ENCODE data around the gene MRPL18.
"Not testable (repeated sequence)": the region's sequence is repeated elsewhere in the genome, so short reads cannot be mapped to it uniquely, and the experiment has no call there.

Gene MRPL18

DNA sequence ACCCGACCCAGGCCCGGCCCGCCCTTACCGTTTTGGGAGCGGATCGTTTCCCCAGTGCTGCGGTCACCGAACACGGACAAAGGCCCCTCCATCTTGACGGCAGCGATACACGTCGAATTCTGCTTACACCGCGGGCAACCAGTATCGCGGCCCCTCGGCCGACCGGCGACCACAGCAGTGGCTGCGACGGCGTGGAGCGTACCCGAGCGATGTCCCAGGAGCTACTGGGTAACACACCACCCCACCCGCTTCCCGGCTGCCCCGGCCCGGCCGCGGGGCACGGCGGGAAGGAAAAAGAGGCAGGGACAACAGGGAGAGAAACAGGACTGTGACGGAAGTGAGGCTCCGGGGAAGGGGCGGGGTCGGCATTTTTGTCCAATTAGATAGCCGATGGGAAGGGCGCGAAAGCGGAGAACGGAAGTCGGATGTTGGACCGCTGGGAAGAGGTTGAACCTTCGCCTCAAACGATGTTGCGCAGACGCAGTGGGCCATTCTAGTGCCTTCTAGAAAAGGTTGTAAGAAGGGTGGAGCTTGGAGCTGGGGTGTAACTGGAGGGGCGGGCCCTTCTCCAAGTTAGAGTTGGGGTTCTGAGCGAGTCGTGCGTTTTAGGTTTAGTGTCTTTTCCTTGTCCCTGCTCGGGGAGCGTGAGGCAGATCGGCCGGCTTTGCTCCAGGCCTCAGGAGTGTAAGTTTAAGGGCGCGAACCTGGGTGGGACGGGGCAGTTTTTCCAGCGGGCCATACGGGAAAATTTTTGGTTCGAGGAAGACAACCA, 704 bp upstream of the MRPL18 start, which contains the start of gene TCP1:
Gene TCP1, minus strand, starts transcription at position 226 of the 772 bp plus-strand sequence. Its CDS starts 134 bp downstream, at position 92.
- no peaks in the 10 kb centered on the region for H3K27me3 ChIP-seq (ENCODE audit: insufficient read depth, low read length)
- H4K12ac ChIP-seq (ENCODE audit: low read depth, low read length), result peak within 1 kb of the TSS; percentile 73
- peak within 1 kb of the TSS; percentile 68 for H2AFZ ChIP-seq (ENCODE audit: insufficient read depth, low read length, poor library complexity)
- peak within 1 kb of the TSS; percentile 100 for H3K4me3 ChIP-seq (ENCODE audit: low read depth, low read length)
- WGBS (ENCODE audit: extremely low coverage, insufficient coverage, insufficient read length), result no CpG with 5 or more reads among the region's 64 CpGs
- H3K18ac ChIP-seq (ENCODE audit: low read length), result peak within 1 kb of the TSS; percentile 81
- no peaks in the 10 kb centered on the region for H3K9me3 ChIP-seq (ENCODE audit: insufficient read depth, low read depth, low read length)
- H2BK12ac ChIP-seq (ENCODE audit: low read length), result no peak within 1 kb of the TSS
- peaks cover 7 to 9% of the 10 kb centered on the region in 2 experiments for H3K4me1 ChIP-seq (ENCODE audit: control insufficient read depth in 1 of 2, insufficient read depth in 2 of 2, low read length in 2 of 2)
- H3K4me2 ChIP-seq (ENCODE audit: low read length), result peak within 1 kb of the TSS; percentile 84
- peaks cover 8 to 9% of the 10 kb centered on the region in 2 experiments for H3K36me3 ChIP-seq (ENCODE audit: control insufficient read depth in 1 of 2, insufficient read depth in 2 of 2, low read length in 2 of 2)
- no peak within 1 kb of the TSS for H3K23ac ChIP-seq (ENCODE audit: low read length)
- H2BK120ac ChIP-seq (ENCODE audit: insufficient read depth, low read length, poor library complexity), result peak within 1 kb of the TSS; percentile 59
- peak within 1 kb of the TSS; percentile 80 for H3K27ac ChIP-seq (ENCODE audit: low read depth, low read length)
- H2BK5ac ChIP-seq (ENCODE audit: low read depth, low read length, poor library complexity), result peak within 1 kb of the TSS; percentile 71
- H3K4ac ChIP-seq (ENCODE audit: low read depth, low read length), result peak within 1 kb of the TSS; percentile 99
- peak within 1 kb of the TSS; percentile 99 for H3K9ac ChIP-seq (ENCODE audit: low read length)
- DNase-seq, result peak; percentile 100
- H3K79me2 ChIP-seq (ENCODE audit: control insufficient read depth, insufficient read depth, low read length, poor library complexity), result peaks cover 26% of the 10 kb centered on the region
- H4K91ac ChIP-seq (ENCODE audit: low read depth, low read length), result peak within 1 kb of the TSS; percentile 76
- peak within 1 kb of the TSS; percentile 78 for H3K14ac ChIP-seq (ENCODE audit: low read length)
- peak within 1 kb of the TSS; percentile 27 for H2AK5ac ChIP-seq (ENCODE audit: low read length)
- H3K79me1 ChIP-seq (ENCODE audit: low read length), result peaks cover 14% of the 10 kb centered on the region
- H4K8ac ChIP-seq (ENCODE audit: low read depth, low read length), result peak within 1 kb of the TSS; percentile 79

- peak overlapping the region; percentile 16 for H3K4ac ChIP-seq (ENCODE audit: low read depth, low read length)
- H3K79me2 ChIP-seq (ENCODE audit: control insufficient read depth, insufficient read depth, low read length, poor library complexity), result peaks cover 24% of the 10 kb centered on the region
- H3K27me3 ChIP-seq (ENCODE audit: insufficient read depth, low read length), result no peaks in the 10 kb centered on the region
- H2BK5ac ChIP-seq (ENCODE audit: low read depth, low read length, poor library complexity), result peak overlapping the region; percentile 71
- H3K18ac ChIP-seq (ENCODE audit: low read length), result peak overlapping the region; percentile 81
- no peak overlapping the region for H2BK12ac ChIP-seq (ENCODE audit: low read length)
- H3K4me3 ChIP-seq (ENCODE audit: low read depth, low read length), result peak overlapping the region; percentile 75
- H3K4me2 ChIP-seq (ENCODE audit: low read length), result peak overlapping the region; percentile 62
- WGBS (ENCODE audit: extremely low coverage, insufficient coverage, insufficient read length), result no CpG with 5 or more reads among the region's 18 CpGs
- peak overlapping the region; percentile 60 for H4K91ac ChIP-seq (ENCODE audit: low read depth, low read length)
- H3K9ac ChIP-seq (ENCODE audit: low read length), result peak overlapping the region; percentile 94
- H3K36me3 ChIP-seq (ENCODE audit: control insufficient read depth in 1 of 2, insufficient read depth in 2 of 2, low read length in 2 of 2), result peaks cover 8 to 12% of the 10 kb centered on the region in 2 experiments
- H3K4me1 ChIP-seq (ENCODE audit: control insufficient read depth in 1 of 2, insufficient read depth in 2 of 2, low read length in 2 of 2), result peaks cover 7 to 9% of the 10 kb centered on the region in 2 experiments
- H2AFZ ChIP-seq (ENCODE audit: insufficient read depth, low read length, poor library complexity), result peak overlapping the region; percentile 86
- peak overlapping the region; percentile 31 for H2AK5ac ChIP-seq (ENCODE audit: low read length)
- peak overlapping the region; percentile 79 for H4K8ac ChIP-seq (ENCODE audit: low read depth, low read length)
- H3K23ac ChIP-seq (ENCODE audit: low read length), result no peak overlapping the region
- peak overlapping the region; percentile 73 for H4K12ac ChIP-seq (ENCODE audit: low read depth, low read length)
- DNase-seq, result peak in 1 of 2 donors; percentile 7
- peak overlapping the region; percentile 59 for H2BK120ac ChIP-seq (ENCODE audit: insufficient read depth, low read length, poor library complexity)
- no peaks in the 10 kb centered on the region for H3K9me3 ChIP-seq (ENCODE audit: insufficient read depth, low read depth, low read length)
- peak overlapping the region; percentile 70 for H3K27ac ChIP-seq (ENCODE audit: low read depth, low read length)
- peak overlapping the region; percentile 38 for H3K14ac ChIP-seq (ENCODE audit: low read length)
- H3K79me1 ChIP-seq (ENCODE audit: low read length), result peaks cover 14% of the 10 kb centered on the region
These were observed 810 bp downstream of the MRPL18 start for GRCh38 chr6:159790956-159791598.

GRCh38 chr6:159794976-159795375, 4.7 kb downstream of the MRPL18 start:
- H3K23ac ChIP-seq (ENCODE audit: low read length); H3K14ac ChIP-seq (ENCODE audit: low read length); H2AFZ ChIP-seq (ENCODE audit: insufficient read depth, low read length, poor library complexity); H3K27me3 ChIP-seq (ENCODE audit: insufficient read depth, low read length); H2BK12ac ChIP-seq (ENCODE audit: low read length); H4K12ac ChIP-seq (ENCODE audit: low read depth, low read length); H3K4me3 ChIP-seq (ENCODE audit: low read depth, low read length); H3K27ac ChIP-seq (ENCODE audit: low read depth, low read length); H3K79me1 ChIP-seq (ENCODE audit: low read length); H4K8ac ChIP-seq (ENCODE audit: low read depth, low read length); H3K9ac ChIP-seq (ENCODE audit: low read length); H3K18ac ChIP-seq (ENCODE audit: low read length); H3K9me3 ChIP-seq (ENCODE audit: insufficient read depth, low read depth, low read length); H3K4me2 ChIP-seq (ENCODE audit: low read length); H2AK5ac ChIP-seq (ENCODE audit: low read length); H3K4ac ChIP-seq (ENCODE audit: low read depth, low read length); H2BK120ac ChIP-seq (ENCODE audit: insufficient read depth, low read length, poor library complexity); H3K4me1 ChIP-seq (ENCODE audit: control insufficient read depth in 1 of 2, insufficient read depth in 2 of 2, low read length in 2 of 2); H4K91ac ChIP-seq (ENCODE audit: low read depth, low read length); H2BK5ac ChIP-seq (ENCODE audit: low read depth, low read length, poor library complexity): not testable (repeated sequence)
- Histone ChIP-seq H3K36me3 (ENCODE audit: control insufficient read depth in 1 of 2, insufficient read depth in 2 of 2, low read length in 2 of 2) (peaks cover 16 to 25% of the 10 kb centered on the region in 2 experiments), H3K79me2 (ENCODE audit: control insufficient read depth, insufficient read depth, low read length, poor library complexity) (peaks cover 12% of the 10 kb centered on the region)
- no CpG with 5 or more reads among the region's 8 CpGs for WGBS (ENCODE audit: extremely low coverage, insufficient coverage, insufficient read length)
- DNase-seq, result peak; percentile 24 to 63

GRCh38 chr6:159797554-159797953, 7.3 kb downstream of the MRPL18 start:
- Histone ChIP-seq H2AFZ (ENCODE audit: insufficient read depth, low read length, poor library complexity) (no peak overlapping the region), H3K23ac (ENCODE audit: low read length) (no peak overlapping the region), H3K14ac (ENCODE audit: low read length) (no peak overlapping the region), H3K9me3 (ENCODE audit: insufficient read depth, low read depth, low read length) (no peaks in the 10 kb centered on the region), H2AK5ac (ENCODE audit: low read length) (no peak overlapping the region), H4K91ac (ENCODE audit: low read depth, low read length) (no peak overlapping the region), H2BK5ac (ENCODE audit: low read depth, low read length, poor library complexity) (no peak overlapping the region), H3K79me2 (ENCODE audit: control insufficient read depth, insufficient read depth, low read length, poor library complexity) (peaks cover 2% of the 10 kb centered on the region), H3K79me1 (ENCODE audit: low read length) (no peaks in the 10 kb centered on the region), H2BK12ac (ENCODE audit: low read length) (no peak overlapping the region), H3K4me3 (ENCODE audit: low read depth, low read length) (no peak overlapping the region), H3K4me1 (ENCODE audit: control insufficient read depth in 1 of 2, insufficient read depth in 2 of 2, low read length in 2 of 2) (no peaks in the 10 kb centered on the region), H3K9ac (ENCODE audit: low read length) (no peak overlapping the region), H4K8ac (ENCODE audit: low read depth, low read length) (no peak overlapping the region), H4K12ac (ENCODE audit: low read depth, low read length) (no peak overlapping the region), H2BK120ac (ENCODE audit: insufficient read depth, low read length, poor library complexity) (no peak overlapping the region), H3K18ac (ENCODE audit: low read length) (no peak overlapping the region), H3K27ac (ENCODE audit: low read depth, low read length) (no peak overlapping the region), H3K4me2 (ENCODE audit: low read length) (no peak overlapping the region), H3K4ac (ENCODE audit: low read depth, low read length) (no peak overlapping the region), H3K36me3 (ENCODE audit: control insufficient read depth in 1 of 2, insufficient read depth in 2 of 2, low read length in 2 of 2) (peaks cover 15 to 25% of the 10 kb centered on the region in 2 experiments), H3K27me3 (ENCODE audit: insufficient read depth, low read length) (no peaks in the 10 kb centered on the region)
- no peak for DNase-seq
- WGBS (ENCODE audit: extremely low coverage, insufficient coverage, insufficient read length), result no CpG with 5 or more reads among the region's 1 CpG
